ENCODE measurements around the gene STK32B.

Gene STK32B

DNA sequence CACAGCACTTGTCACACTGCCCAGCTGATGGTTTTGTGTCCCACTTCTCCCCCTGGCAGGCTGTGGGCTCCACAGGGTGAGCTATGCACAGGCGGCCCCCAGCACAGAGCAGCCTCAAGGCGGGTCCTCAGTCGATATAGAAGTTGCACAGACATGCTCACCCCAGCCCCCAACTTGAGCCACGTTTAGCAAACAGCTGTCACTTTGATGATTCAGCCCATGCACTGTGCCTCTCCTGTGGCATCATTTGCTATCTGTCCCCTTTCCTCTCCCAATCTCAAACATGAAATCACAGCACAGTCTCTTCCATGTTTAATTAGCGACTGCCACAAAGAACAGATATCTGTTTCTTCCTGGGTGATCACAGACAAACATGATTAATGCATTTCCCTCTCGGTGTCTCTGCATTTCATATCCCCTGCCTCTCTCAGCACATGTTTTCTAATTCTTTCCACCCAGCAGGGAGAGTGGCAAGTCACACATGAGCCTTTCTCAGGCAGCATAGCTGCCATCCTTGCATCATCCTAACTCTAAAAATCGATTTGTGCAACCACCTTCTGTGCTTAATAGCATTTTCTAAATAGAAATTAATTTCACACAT, 452.2 kb downstream of the STK32B start:
- in situ Hi-C loops (cut with MboI; ENCODE audit: low sequenced_read_pairs): no loop called here

DNA sequence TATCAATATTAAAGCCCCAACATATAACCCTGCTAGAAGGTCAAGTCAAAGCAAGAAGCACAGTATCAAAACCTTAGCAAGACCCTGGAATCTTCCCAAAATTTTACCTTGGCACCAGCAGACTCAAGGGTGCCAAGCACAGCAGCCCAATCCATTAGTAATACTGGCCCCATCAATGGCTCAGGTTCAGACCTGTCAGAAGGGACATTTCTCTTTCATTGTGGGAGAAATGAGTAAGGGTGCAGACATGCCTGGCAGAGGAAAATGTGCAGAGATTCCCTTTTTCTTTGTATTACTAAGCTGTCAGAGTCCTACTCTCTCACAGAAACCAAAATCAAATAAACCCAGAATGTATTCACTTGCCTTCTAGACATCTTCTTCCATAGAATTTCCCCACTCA, 453.2 kb downstream of the STK32B start:
- in situ Hi-C loops (cut with MboI; ENCODE audit: low sequenced_read_pairs): no loop called here

DNA sequence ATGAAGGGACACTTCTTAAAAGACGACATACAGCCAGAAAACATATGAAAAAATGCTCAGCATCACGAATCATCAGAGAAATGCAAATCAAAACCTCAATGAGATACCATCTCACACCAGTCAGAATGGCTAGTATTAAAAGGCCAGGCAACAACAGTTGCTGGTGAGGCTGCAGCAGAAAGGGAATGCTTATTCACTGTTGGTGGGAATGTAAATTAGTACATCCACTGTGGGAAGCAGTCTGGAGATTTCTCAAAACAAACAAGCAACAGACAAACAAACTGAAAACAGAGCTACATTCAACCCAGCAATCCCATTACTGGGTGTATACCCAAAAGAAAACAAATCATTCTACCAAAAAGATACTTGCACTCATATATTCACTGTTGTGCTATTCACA, 459.2 kb downstream of the STK32B start:
- in situ Hi-C loops (cut with MboI; ENCODE audit: low sequenced_read_pairs): no loop called here

DNA sequence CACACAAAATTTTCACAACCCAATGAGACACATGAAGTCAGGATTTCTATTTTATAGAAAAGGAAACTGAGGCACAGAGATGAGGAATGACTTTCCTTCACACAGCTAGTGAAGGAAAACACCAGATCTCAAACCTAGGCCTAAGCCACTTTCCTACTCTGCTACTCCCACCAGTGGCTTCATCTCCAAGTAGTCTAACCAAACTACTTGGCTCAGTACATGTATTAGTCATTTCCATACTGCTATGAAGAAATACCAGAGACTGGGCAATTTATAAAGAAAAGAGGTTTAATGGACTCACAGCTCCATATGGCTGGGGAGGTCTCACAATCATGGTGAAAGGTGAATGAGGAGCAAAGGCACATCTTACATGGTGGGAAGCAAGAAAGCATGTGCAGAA, 460.5 kb downstream of the STK32B start:
- in situ Hi-C loops (cut with MboI; ENCODE audit: low sequenced_read_pairs): no loop called here

DNA sequence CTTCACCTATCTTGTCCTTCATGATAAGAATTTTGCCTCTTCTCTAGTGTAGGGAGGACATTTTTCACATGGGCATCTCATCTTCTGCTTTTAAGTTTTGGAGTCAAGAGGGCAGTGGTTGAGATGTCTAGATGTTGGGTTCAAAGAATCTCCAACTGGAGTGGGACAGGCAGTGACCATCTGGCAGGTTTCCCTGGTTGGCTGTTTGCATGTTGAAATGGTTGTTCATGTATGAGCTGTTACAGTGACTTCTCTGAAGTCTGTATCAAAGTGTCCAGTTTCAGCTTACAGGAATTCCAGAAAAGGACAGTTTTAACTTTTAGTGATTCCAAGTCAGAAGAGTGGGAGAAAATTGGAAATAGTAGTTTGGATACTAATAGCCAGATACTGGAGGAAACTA, 464.4 kb downstream of the STK32B start:
- in situ Hi-C loops (cut with MboI; ENCODE audit: low sequenced_read_pairs): no loop called here

DNA sequence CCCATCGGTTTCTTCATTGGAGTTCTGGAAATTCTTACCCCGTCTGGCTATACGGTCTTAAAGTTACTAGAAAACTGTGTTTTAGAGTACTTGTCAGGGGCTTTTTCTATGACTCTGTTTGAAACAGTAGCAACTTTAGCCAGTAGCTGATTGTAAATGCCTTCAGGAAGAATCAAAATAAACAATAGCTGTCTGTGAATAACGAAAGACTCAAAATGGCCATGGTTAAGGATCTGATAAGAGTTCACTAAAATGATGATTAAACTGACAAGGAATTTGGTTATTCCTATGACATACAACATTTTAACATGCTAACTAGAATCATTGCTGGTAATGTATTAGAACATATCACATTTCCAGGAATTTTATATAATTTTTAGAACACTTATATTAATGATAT, 466.1 kb downstream of the STK32B start:
- in situ Hi-C loops (cut with MboI; ENCODE audit: low sequenced_read_pairs): no loop called here

DNA sequence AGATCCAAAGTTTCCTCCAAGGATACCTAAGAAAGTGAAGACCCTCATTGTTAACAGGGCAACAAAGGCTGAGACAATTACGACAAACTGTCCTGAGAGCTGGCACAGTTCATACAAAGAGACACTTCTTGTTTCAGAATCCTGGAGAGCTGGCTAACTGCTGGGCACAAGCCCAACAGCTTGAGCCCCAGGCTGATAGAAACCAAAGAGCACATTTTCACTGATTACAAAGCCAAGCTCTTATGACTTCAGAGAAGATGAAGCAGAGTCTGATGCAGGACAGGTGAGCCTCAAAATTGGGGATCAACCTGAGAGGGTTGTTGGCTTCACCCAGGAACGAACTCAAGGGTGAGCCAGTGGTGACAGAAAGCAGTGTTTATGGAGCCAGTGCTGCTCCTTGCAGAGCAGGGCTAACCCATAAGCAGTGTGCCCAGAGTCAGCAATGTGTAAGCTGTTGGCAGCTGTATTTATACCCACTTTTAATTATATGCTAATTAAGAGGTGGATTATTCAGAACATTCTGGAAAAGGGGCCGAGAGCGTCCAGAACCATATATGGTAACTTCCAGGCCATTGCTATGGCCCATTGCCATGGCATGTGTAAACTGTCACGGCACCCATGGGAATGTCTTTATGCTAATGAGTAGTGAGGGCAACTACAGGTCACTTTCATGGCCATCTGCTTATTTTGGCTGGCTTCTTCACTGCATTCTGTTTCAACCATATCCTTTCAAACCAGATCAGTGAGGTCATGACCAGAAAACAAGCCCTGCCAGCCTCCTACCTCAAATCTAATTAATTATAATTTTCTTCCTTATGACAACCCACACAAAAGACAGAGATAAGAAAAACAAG, 473.4 kb downstream of the STK32B start:
- in situ Hi-C loops (cut with MboI; ENCODE audit: low sequenced_read_pairs): no loop called here

DNA sequence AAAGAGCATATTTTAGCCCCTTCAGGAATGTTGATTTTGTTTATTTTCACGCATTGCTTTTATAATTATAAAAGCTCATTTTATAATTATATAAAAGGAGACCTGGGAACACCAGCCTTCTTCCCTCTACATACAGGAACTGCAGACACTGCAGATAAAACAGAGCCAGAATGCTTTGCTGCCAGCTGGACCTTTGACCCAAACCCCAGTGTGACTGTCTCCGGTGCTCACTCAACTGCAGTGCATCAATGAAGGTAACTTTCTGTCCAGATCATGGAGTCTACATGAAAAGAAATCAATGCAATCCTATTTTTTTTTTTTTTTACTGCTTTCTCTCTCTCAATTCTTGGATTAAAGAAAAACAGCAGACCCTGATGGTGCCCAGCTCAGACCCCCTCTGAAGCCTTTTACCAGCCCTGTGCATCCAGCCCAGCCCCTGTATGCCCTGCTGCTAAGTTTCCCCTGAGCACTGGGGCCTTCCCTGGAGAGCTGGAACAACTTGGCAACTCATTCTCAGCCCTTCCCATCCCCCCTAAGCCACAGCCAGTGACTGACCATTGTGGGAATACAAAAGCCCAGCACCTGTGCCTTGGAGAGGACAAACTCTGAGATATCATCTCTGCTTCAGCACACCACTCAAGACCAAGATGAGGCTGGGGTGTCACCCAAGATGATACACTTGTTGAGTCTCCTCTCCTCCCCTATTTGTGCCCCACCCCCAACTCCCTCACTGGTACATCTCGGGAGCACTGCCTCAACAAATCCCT, 475.0 kb downstream of the STK32B start:
- in situ Hi-C loops (cut with MboI; ENCODE audit: low sequenced_read_pairs): no loop called here

DNA sequence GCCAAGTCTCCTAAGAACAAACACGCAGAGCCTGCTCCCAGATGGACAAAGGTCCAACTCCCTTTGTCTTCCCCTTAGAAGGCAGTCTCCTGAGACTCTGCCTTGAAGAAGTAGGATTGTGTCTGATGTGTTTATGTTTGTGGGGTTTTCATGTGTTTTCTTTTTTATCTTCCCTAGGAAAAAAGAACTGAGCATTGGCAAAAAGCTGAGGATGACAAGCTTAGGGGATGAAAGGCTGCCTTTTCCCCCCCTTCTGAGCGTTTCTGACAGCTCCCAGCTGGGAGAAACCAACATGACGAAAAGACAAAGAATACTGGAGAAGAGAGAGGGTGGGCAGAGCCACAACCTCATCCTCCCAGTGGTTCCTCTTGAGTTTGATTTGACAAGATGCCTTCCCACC, 475.9 kb downstream of the STK32B start:
- in situ Hi-C loops (cut with MboI; ENCODE audit: low sequenced_read_pairs): no loop called here

DNA sequence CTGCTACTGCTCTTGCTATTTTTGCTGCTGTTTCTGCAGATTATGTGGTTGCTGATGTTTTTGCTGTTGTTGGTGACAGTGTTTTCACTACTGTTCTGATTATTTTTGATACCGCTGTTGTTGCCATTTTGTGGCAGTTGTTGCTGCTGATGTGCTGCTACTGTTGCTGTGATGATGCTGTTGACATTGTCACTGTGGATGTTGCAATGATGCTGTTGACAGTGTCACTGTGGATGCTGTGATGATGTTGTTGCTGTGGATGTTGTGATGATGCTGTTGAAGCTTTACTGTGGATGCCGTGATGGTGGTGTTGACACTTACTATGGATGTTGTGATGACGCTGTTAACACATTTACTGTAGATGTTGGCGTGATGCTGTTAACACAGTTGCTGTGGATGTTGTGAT, 476.8 kb downstream of the STK32B start:
- in situ Hi-C loops (cut with MboI; ENCODE audit: low sequenced_read_pairs): no loop called here

DNA sequence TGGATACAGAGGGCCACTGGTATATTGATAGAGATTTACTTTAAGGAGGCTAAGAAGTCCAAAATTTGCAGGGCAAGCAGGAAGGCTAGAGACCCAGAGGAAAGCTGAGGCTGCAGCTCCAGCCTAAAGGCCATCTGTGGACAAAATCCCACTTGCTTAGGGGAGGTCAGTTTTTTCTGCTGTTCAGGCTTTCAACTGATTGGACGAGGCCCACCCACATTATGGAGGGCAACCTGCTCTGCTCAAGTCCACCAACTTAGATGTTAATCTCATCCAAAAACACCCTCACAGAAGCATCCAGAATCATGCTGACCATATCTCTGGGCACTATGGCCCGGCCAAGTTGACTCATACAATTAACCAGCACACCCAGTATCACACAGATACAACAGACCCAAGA, 480.8 kb downstream of the STK32B start:
- in situ Hi-C loops (cut with MboI; ENCODE audit: low sequenced_read_pairs): no loop called here

DNA sequence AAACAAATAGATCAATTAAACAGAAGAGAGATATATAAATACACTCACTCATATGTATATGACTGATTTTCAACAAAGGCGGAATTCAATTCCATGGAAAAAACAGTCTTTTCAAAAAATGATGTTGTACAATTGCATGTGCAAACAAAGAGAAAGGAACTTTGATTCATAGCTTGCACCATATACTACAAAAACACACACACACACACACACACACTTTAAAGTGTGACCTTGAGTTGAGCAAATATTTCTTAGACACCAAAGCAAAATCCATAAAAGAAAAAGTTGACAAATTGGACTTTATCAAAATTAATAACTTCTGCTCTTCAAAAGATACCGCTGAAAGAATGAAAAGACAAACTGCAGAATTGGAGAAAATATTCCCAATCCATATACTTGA, 488.3 kb downstream of the STK32B start:
- in situ Hi-C loops (cut with MboI; ENCODE audit: low sequenced_read_pairs): no loop called here

DNA sequence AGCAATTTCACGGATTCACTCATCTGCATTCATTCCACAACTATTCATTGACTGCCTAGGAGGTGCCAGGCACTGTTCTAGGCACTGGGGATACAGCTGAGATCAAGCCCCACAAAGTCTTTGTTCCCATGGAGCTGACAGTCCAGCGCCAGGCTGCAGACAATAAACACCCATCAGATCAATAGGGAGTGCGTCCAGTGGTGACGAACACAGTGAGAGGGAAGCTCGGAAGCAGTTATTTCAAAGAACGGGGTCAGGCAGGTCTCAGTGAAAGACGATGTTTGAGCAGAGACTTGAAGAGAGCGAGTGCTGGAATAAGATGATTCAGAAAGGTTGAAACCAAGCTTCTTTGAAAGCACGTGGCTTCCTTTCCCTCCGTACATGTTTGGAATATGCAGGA, 489.9 kb downstream of the STK32B start:
- in situ Hi-C loops (cut with MboI; ENCODE audit: low sequenced_read_pairs): no loop called here

DNA sequence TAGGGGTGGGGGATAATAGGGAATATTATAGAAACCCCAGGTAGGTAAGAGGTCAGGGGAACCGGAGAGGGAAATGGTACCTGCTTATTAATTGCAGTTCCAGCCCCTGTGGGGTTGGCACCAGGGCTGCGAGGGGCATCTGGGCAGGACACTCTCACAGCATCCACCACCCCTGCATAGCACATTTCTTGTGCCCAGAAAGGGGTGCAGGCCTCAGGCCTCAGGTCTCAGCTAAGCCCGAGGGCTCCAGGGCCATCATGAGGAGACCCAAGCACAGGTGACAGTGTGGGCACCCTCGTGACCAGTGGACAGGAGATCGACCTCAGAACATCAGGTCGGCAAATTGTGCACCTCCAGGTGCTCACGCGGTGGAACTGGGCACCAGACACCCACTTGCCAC, 492.4 kb downstream of the STK32B start:
- in situ Hi-C loops (cut with MboI; ENCODE audit: low sequenced_read_pairs): no loop called here

DNA sequence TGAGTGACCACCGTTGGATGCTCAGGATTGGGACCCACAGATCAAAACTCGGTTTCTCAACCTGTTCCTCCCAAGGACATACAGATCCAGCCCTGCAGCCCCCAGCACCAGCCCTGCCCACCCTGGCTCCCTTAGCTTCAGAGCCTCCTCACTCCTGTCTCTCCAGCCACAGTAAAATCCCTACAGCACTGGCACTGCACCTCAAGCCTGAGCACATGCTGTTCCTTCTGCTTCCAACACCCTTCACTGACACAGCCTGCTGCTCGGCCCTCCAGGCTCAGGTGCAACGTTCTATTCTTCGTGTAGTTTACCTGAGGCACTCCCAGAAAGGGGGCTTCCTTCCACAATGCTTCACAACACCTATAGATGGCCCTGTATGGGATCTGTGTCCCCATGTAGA, 493.5 kb downstream of the STK32B start:
- in situ Hi-C loops (cut with MboI; ENCODE audit: low sequenced_read_pairs): no loop called here

DNA sequence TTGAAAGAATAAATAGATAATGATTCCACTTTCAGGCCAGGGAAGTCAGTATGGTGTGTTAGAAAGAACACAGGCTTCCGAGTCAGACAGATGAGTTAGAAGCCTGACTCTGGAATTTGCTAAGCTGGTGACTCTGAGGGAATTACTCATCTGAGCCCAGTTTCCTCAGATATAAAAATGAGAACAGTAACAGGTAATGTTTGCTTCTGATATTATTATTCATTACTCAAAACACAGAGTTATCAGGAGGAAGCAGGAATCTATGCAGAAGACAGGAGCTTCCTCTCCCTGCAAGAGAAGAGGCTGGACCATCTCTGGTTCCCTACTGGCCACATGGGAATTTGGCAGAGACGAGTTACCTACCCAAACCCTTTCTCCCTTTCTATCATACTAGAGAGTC, 494.0 kb downstream of the STK32B start:
- in situ Hi-C loops (cut with MboI; ENCODE audit: low sequenced_read_pairs): no loop called here

DNA sequence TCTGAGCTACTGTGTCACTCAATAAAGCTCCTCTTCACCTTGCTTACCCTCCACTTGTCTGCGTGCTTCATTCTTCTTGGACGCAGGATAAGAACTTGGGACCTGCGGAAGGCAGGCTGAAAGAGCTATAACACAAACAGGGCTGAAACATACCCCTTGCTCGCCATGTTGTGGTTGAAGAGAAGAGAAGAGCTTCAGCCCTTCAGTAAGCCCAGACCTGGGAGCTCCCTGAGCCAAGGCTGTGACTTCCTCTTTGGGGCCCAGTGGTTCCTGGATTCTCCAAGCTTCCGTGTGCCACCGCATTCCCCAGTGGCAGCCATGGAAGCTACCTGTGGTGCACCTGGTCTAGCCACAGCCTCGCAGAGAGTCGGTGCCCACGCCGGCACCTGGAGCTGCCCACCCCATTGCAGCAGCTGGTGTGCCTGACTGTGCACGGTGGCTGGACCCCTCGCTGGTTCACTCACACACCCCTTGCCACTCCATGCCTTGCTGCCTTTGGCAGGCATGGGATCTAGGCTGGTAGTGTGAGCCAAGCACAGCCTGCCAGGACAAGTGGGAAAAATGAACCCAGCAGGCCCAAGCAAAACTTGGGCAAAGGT, 496.5 kb downstream of the STK32B start:
- in situ Hi-C loops (cut with MboI; ENCODE audit: low sequenced_read_pairs): no loop called here
